H1 (cell line): ENCODE data around the gene NMRAL1. TPM values are rescaled to one million over a fixed set of nuclear protein-coding genes. Genes with fewer than 3 reads are reported as not detected.
A peak's percentile ranks its signal among the peaks of the same experiment; 100 is the strongest.

Experiments used
- CTCF ChIA-PET: fragments of 300-600 bp; sonication (Branson Sonifier 250); formaldehyde crosslinking; loops from one replicate; lab custom pipeline; 2021; ENCODE audit not compliant: partially characterized antibody; lab: Charles Lee
- POLR2A ChIA-PET: fragments of 300-600 bp; sonication (Branson Sonifier 250); formaldehyde crosslinking; loops from one replicate; lab custom pipeline; 2021; ENCODE audit warnings: inconsistent platforms; ENCODE audit not compliant: partially characterized antibody; lab: Charles Lee
- DNase-seq, 2 experiments: peaks; one replicate each; pipeline versions ENCODE4 v3.0.0 to v3.0.0-alpha.2; 2010 to 2022; ENCODE audit warnings: low spot score in 2 of 2, low read depth in 1 of 2, mixed read lengths in 1 of 2
- FAIRE-seq: peaks from 2 replicates; lab custom pipeline; 2011; peaks lifted over from hg19 to GRCh38; lab: Jason Lieb, UNC
- H2AFZ ChIP-seq: 2 replicates; pipeline ENCODE4 v1.8.1; 2012; ENCODE audit warnings: low read length, inconsistent platforms
- H2AK5ac ChIP-seq: 2 replicates; pipeline ENCODE4 v1.6.1; 2013; ENCODE audit warnings: low read depth, low read length
- H2BK120ac ChIP-seq: replicated peaks from 2 replicates; pipeline ENCODE3; 2013; ENCODE audit warnings: low read depth, low read length, inconsistent platforms
- H2BK12ac ChIP-seq: 2 replicates; pipeline ENCODE4 v1.6.1; 2013; ENCODE audit warnings: low read depth, low read length
- H2BK15ac ChIP-seq: 2 replicates; pipeline ENCODE4 v1.6.1; 2013; ENCODE audit warnings: low read length
- H2BK20ac ChIP-seq: 2 replicates; pipeline ENCODE4 v1.6.1; 2013; ENCODE audit warnings: low read length
- H2BK5ac ChIP-seq: 2 replicates; pipeline ENCODE4 v1.6.1; 2013; ENCODE audit warnings: low read depth, low read length
- H3K14ac ChIP-seq: 2 replicates; pipeline ENCODE4 v1.6.1; 2013; ENCODE audit warnings: inconsistent platforms; ENCODE audit not compliant: insufficient read length
- H3K18ac ChIP-seq: 2 replicates; pipeline ENCODE4 v1.6.1; 2013; ENCODE audit warnings: low read length; ENCODE audit errors: extremely low read depth
- H3K23ac ChIP-seq: 2 replicates; pipeline ENCODE4 v1.6.1; 2013; ENCODE audit warnings: inconsistent platforms; ENCODE audit not compliant: insufficient read length
- H3K23me2 ChIP-seq: 2 replicates; pipeline ENCODE4 v1.6.1; 2013; ENCODE audit warnings: low read depth, low read length
- H3K27ac ChIP-seq: 2 replicates; pipeline ENCODE4 v1.6.1; 2011; ENCODE audit warnings: low read depth, low read length, inconsistent platforms
- H3K27me3 ChIP-seq, 4 experiments: replicated peaks in 1 of 4; 1 replicate in 1 of 4; 2 replicates in 3 of 4; pipeline versions ENCODE4 v1.6.1 to v1.8.1; 2011 to 2013; ENCODE audit warnings: low read length in 3 of 4, mild to moderate bottlenecking in 3 of 4, inconsistent platforms in 2 of 4, mixed read lengths in 2 of 4, moderate library complexity in 1 of 4; ENCODE audit not compliant: control insufficient read depth in 3 of 4, insufficient read depth in 3 of 4; ENCODE audit errors: extremely low read depth in 1 of 4
- H3K36me3 ChIP-seq, 4 experiments: 2 replicates each; pipeline versions ENCODE4 v1.6.1 to v1.8.1; 2011 to 2013; ENCODE audit warnings: mild to moderate bottlenecking in 4 of 4, low read length in 3 of 4, moderate library complexity in 2 of 4, control low read depth in 1 of 4, inconsistent platforms in 1 of 4; ENCODE audit not compliant: insufficient read depth in 4 of 4, control insufficient read depth in 2 of 4
- H3K4ac ChIP-seq: replicated peaks from 2 replicates; pipeline ENCODE3; 2013; ENCODE audit warnings: low read length, low read depth, mixed read lengths, inconsistent platforms; ENCODE audit not compliant: insufficient read length
- H3K4me1 ChIP-seq, 4 experiments: replicated peaks in 1 of 4; 1 replicate in 1 of 4; 2 replicates in 3 of 4; pipeline versions ENCODE4 v1.6.1 to v1.8.1; 2011 to 2013; ENCODE audit warnings: low read length in 3 of 4, inconsistent platforms in 2 of 4, mixed read lengths in 1 of 4; ENCODE audit not compliant: insufficient read depth in 4 of 4, control insufficient read depth in 3 of 4
- H3K4me2 ChIP-seq, 2 experiments: 2 replicates each; pipeline versions ENCODE4 v1.6.1 to v1.8.1; 2011 to 2013; ENCODE audit warnings: low read depth in 2 of 2, low read length in 2 of 2, control low read depth in 1 of 2, inconsistent platforms in 1 of 2, mild to moderate bottlenecking in 1 of 2; ENCODE audit not compliant: insufficient read depth in 1 of 2
- H3K4me3 ChIP-seq, 4 experiments: fragments of 200-600, 300-600 bp in 1 of 4; sonication (generic), shearing (Covaris generic), sonication (Bioruptor Twin) in 1 of 4; 2 replicates each; pipeline versions ENCODE4 v1.5.1 to v1.8.1; 2011 to 2016; ENCODE audit warnings: low read length in 4 of 4, low read depth in 3 of 4, control low read depth in 2 of 4, inconsistent platforms in 2 of 4, mild to moderate bottlenecking in 2 of 4, mixed read lengths in 1 of 4, moderate library complexity in 1 of 4; ENCODE audit not compliant: insufficient read depth in 2 of 4; ENCODE audit errors: extremely low read depth in 1 of 4
- H3K56ac ChIP-seq: replicated peaks from 2 replicates; pipeline ENCODE3; 2013; ENCODE audit warnings: low read depth, mild to moderate bottlenecking, mixed read lengths, low read length, inconsistent platforms; ENCODE audit not compliant: insufficient read length
- H3K79me1 ChIP-seq: 2 replicates; pipeline ENCODE4 v1.6.1; 2013; ENCODE audit warnings: low read depth, low read length, control low read depth
- H3K79me2 ChIP-seq, 2 experiments: 2 replicates each; pipeline versions ENCODE4 v1.6.1 to v1.8.1; 2012 to 2013; ENCODE audit warnings: low read length in 2 of 2, mild to moderate bottlenecking in 2 of 2, inconsistent platforms in 1 of 2; ENCODE audit not compliant: insufficient read depth in 2 of 2, control insufficient read depth in 1 of 2
- H3K9ac ChIP-seq, 4 experiments: replicated peaks in 1 of 4; 1 replicate in 1 of 4; 2 replicates in 3 of 4; pipeline versions ENCODE4 v1.6.1 to v1.8.1; 2011 to 2013; ENCODE audit warnings: low read depth in 3 of 4, low read length in 3 of 4, control low read depth in 2 of 4, mild to moderate bottlenecking in 2 of 4, moderate library complexity in 2 of 4, inconsistent platforms in 1 of 4; ENCODE audit errors: extremely low read depth in 1 of 4
- H3K9me3 ChIP-seq, 2 experiments: 2 replicates each; pipeline versions ENCODE4 v1.6.1 to v1.8.1; 2012 to 2013; ENCODE audit warnings: mild to moderate bottlenecking in 2 of 2, moderate library complexity in 2 of 2, control low read depth in 1 of 2, inconsistent platforms in 1 of 2, low read depth in 1 of 2, low read length in 1 of 2, mixed read lengths in 1 of 2; ENCODE audit not compliant: insufficient read depth in 2 of 2
- H4K20me1 ChIP-seq, 2 experiments: replicated peaks in 1 of 2; 2 replicates each; pipeline versions ENCODE3 to v1.8.1; 2011 to 2013; ENCODE audit warnings: inconsistent platforms in 2 of 2, low read length in 2 of 2, mild to moderate bottlenecking in 1 of 2; ENCODE audit not compliant: insufficient read depth in 2 of 2, control insufficient read depth in 1 of 2
- H4K5ac ChIP-seq: 2 replicates; pipeline ENCODE4 v1.6.1; 2013; ENCODE audit warnings: low read length, low read depth, mixed read lengths, inconsistent platforms; ENCODE audit not compliant: insufficient read length
- H4K8ac ChIP-seq: 2 replicates; pipeline ENCODE4 v1.8.0; 2013; ENCODE audit warnings: mild to moderate bottlenecking, moderate library complexity, low read length, inconsistent platforms; ENCODE audit not compliant: insufficient read depth; ENCODE audit errors: extremely low read depth
- H4K91ac ChIP-seq: replicated peaks from 2 replicates; pipeline ENCODE3; 2013; ENCODE audit warnings: low read length, mixed read lengths, inconsistent platforms; ENCODE audit not compliant: insufficient read length
- CHD2 ChIP-seq: IDR thresholded peaks from 2 replicates; pipeline ENCODE4 v1.6.1; 2012; ENCODE audit warnings: low read length, improper control_type of control experiment
- CTCF ChIP-seq, 3 experiments: IDR thresholded peaks; 1 replicate in 2 of 3; 2 replicates in 1 of 3; pipeline versions ENCODE4 v1.5.1 to v1.6.1; 2011; ENCODE audit warnings: low read length in 3 of 3, mild to moderate bottlenecking in 3 of 3, inconsistent platforms in 2 of 3, low read depth in 1 of 3, moderate library complexity in 1 of 3; ENCODE audit not compliant: insufficient read depth in 1 of 3; ENCODE audit errors: control extremely low read depth in 1 of 3
- EGR1 ChIP-seq: IDR thresholded peaks from 2 replicates; pipeline ENCODE4 v1.6.1; 2011; ENCODE audit warnings: low read depth, low read length, borderline replicate concordance
- POLR2AphosphoS5 ChIP-seq: IDR thresholded peaks from 2 replicates; pipeline ENCODE4 v1.6.1; 2011; ENCODE audit warnings: low read depth, low read length
- RAD21 ChIP-seq, 2 experiments: IDR thresholded peaks in 1 of 2; conservative IDR thresholded peaks in 1 of 2; 2 replicates each; pipeline ENCODE4 v1.6.1; 2011; ENCODE audit warnings: low read depth in 2 of 2, low read length in 2 of 2, improper control_type of control experiment in 1 of 2, inconsistent platforms in 1 of 2, mild to moderate bottlenecking in 1 of 2, moderate library complexity in 1 of 2
- RXRA ChIP-seq: IDR thresholded peaks from 2 replicates; pipeline ENCODE4 v1.6.1; 2011; ENCODE audit warnings: low read depth, mild to moderate bottlenecking, low read length, moderate library complexity; ENCODE audit not compliant: insufficient read depth
- TCF12 ChIP-seq: IDR thresholded peaks from 2 replicates; pipeline ENCODE4 v1.6.1; 2011; ENCODE audit warnings: low read depth, mild to moderate bottlenecking, low read length
- TEAD4 ChIP-seq: IDR thresholded peaks from 2 replicates; pipeline ENCODE4 v1.6.1; 2012; ENCODE audit warnings: low read depth, low read length, inconsistent platforms, mixed read lengths
- WGBS, 2 experiments: shearing (Covaris generic) in 1 of 2; methylation state at CpG; one replicate each; pipeline versions ENCODE4 v1.1.6 to v1.1.7; 2013 to 2015; ENCODE audit warnings: low lambda C conversion rate in 2 of 2, mixed read lengths in 2 of 2, inconsistent platforms in 1 of 2, low coverage in 1 of 2, missing lambda C conversion rate in 1 of 2; ENCODE audit not compliant: insufficient replicate concordance in 2 of 2, insufficient coverage in 1 of 2, insufficient read length in 1 of 2; ENCODE audit errors: extremely low coverage in 1 of 2, missing lambda C conversion rate in 1 of 2; 5-methylcytosine and 5-hydroxymethylcytosine counted together
- polyA plus RNA-seq, 7 experiments: library from polyadenylated mRNA; depleted of rRNA in 3 of 7; stranded (reverse) in 5 of 7; unstranded in 2 of 7; fragments of >200 nt in 5 of 7; fragments of 200-250 nt in 2 of 7; gene quantifications; 1 replicate in 5 of 7; 2 replicates in 1 of 7; 4 replicates in 1 of 7; pipeline versions ENCODE4 v1.2.1 to v1.2.3, GENCODE V29; 2011 to 2013; ENCODE audit warnings: missing spikeins in 2 of 7, mixed read lengths in 2 of 7
- total RNA-seq: library from RNA; stranded (reverse); fragmentation: NEBNext Ultra II Directional; extraction: Animal tissue kit (Norgen Biotek cat#: 25700); gene quantifications from 2 replicates; pipeline ENCODE4 v1.2.1, GENCODE V29; 2021

Gene NMRAL1
- total and polyA plus RNA-seq, 2 of the 8 experiments (the other 6 are each of a cell fraction or from before 2014, with no cell fraction given): 66.8 to 143 TPM

GRCh38 chr16:4517812-4518680 is 43.6 kb upstream of the NMRAL1 start:
- peaks cover 0 to 18% (median 13%) of the 10 kb centered on the region in 4 experiments; a peak in 6 of 7 replicates for H3K4me1 ChIP-seq
- H3K23me2 ChIP-seq: no peaks in the 10 kb centered on the region
- peaks cover 3 to 5% of the 10 kb centered on the region in 2 experiments; a peak in 1 of 4 replicates for H3K79me2 ChIP-seq
- no peak overlapping the region for H3K23ac ChIP-seq
- peaks cover 8 to 12% of the 10 kb centered on the region in 2 experiments for H4K20me1 ChIP-seq
- no peak overlapping the region for H3K9ac ChIP-seq
- H2BK12ac ChIP-seq: no peak overlapping the region
- FAIRE-seq (peak; percentile 62), DNase-seq (peak in 1 of 2 experiments; percentile 79)
- no peak overlapping the region for H2BK5ac ChIP-seq
- no peak overlapping the region for H3K56ac ChIP-seq
- no peaks in the 10 kb centered on the region for H3K9me3 ChIP-seq
- 58% methylated on average over 12 of the region's 12 CpGs; no CpG with 5 or more reads in 1 of the 2 experiments for WGBS, 2 experiments
- H3K4ac ChIP-seq: no peak overlapping the region
- no peak overlapping the region for H4K8ac ChIP-seq
- no peak overlapping the region for H3K4me2 ChIP-seq
- H2AFZ ChIP-seq: no peak overlapping the region
- no peak overlapping the region for H3K18ac ChIP-seq
- H4K5ac ChIP-seq: no peak overlapping the region
- CTCF ChIA-PET: interaction anchor here (0.6 to 35.4 kb wide), 39 partner anchors 8 to 188 kb away, joined by 3 to 968 read pairs (median 5); partner anchors contain the start of genes C16orf96, CDIP1, MGRN1 and UBALD1
- H2AK5ac ChIP-seq: no peak overlapping the region
- no peak overlapping the region for H3K14ac ChIP-seq
- H2BK20ac ChIP-seq: no peak overlapping the region
- no peaks in the 10 kb centered on the region for H3K27me3 ChIP-seq
- H2BK15ac ChIP-seq: no peak overlapping the region
- POLR2A ChIA-PET: interaction anchor here (0.6 to 2.6 kb wide), 11 partner anchors 12 to 130 kb away, joined by 3 to 9 read pairs (median 5); partner anchors contain the start of genes C16orf96 and CDIP1
- no peak overlapping the region for H3K4me3 ChIP-seq
- H3K36me3 ChIP-seq: peaks cover 0 to 4% (median 1%) of the 10 kb centered on the region in 4 experiments; a peak in 1 of 8 replicates
- no peaks in the 10 kb centered on the region; the same call in 1 of the 2 replicates for H3K79me1 ChIP-seq
- H2BK120ac ChIP-seq: no peak overlapping the region
- no peak overlapping the region for H4K91ac ChIP-seq
- no peak overlapping the region; the same call in 1 of the 2 replicates for H3K27ac ChIP-seq
- no peak for TF ChIP-seq CHD2
- TF ChIP-seq EGR1: 0 out of 2 replicates have a peak, but pooled peaks have one; percentile 29
- no peak for TF ChIP-seq RXRA
- no peak for TF ChIP-seq TEAD4
- no peak for TF ChIP-seq POLR2AphosphoS5
- peak; percentile 98 to 99 for TF ChIP-seq RAD21 (IDR thresholded peaks at IDR 0.05 in 1 of 2, conservative IDR thresholded peaks at IDR 0.05 in 1 of 2; ENCODE audit: low read depth in 2 of 2, low read length in 2 of 2)
- no peak for TF ChIP-seq TCF12
- peak; percentile 91 to 97 (median 94) for TF ChIP-seq CTCF (IDR thresholded peaks at IDR 0.05; ENCODE audit: control extremely low read depth in 1 of 3, insufficient read depth in 1 of 3, low read depth in 1 of 3, low read length in 3 of 3)
